ENCODE measurements around the gene OSBPL7. TPM values are rescaled to one million over a fixed set of nuclear protein-coding genes. Genes with fewer than 3 reads are reported as not detected.

The OSBPL7 gene
- total RNA-seq, 3 donors from 2014 or later (not counting 1 experiment from before 2014, with no cell fraction given): 113 to 162 (median 119) TPM

GRCh38 chr17:47801176-47801765 lies 20.3 kb downstream of the OSBPL7 start:
- Mint-ChIP-seq H3K9me3 (no peaks in the 10 kb centered on the region), H3K27ac (peak overlapping the region in 1 of 2 donors; percentile 67), H3K4me3 (no peak overlapping the region), H3K4me1 (no peaks in the 10 kb centered on the region), H3K36me3 (no peaks in the 10 kb centered on the region), H3K27me3 (ENCODE audit: low read depth in 2 of 2) (no peaks in the 10 kb centered on the region)
- Histone ChIP-seq H3K27me3 (ENCODE audit: control insufficient read depth, insufficient read depth, low read length) (no peaks in the 10 kb centered on the region), H3K9me3 (ENCODE audit: control insufficient read depth, insufficient read depth, low read length) (no peaks in the 10 kb centered on the region), H3K4me3 (ENCODE audit: low read length) (no peak overlapping the region), H3K36me3 (ENCODE audit: control insufficient read depth, insufficient read depth, low read length) (no peaks in the 10 kb centered on the region), H3K27ac (ENCODE audit: low read length) (no peak overlapping the region), H3K4me1 (ENCODE audit: control insufficient read depth, insufficient read depth, low read length) (no peaks in the 10 kb centered on the region)
- intact Hi-C loops (cut with micrococcal nuclease): no loop called here
- WGBS (ENCODE audit: insufficient coverage): 93% methylated on average over 4 of the region's 4 CpGs
- ATAC-seq (no peak), DNase-seq (no peak)
- TF ChIP-seq, protein P1, sequence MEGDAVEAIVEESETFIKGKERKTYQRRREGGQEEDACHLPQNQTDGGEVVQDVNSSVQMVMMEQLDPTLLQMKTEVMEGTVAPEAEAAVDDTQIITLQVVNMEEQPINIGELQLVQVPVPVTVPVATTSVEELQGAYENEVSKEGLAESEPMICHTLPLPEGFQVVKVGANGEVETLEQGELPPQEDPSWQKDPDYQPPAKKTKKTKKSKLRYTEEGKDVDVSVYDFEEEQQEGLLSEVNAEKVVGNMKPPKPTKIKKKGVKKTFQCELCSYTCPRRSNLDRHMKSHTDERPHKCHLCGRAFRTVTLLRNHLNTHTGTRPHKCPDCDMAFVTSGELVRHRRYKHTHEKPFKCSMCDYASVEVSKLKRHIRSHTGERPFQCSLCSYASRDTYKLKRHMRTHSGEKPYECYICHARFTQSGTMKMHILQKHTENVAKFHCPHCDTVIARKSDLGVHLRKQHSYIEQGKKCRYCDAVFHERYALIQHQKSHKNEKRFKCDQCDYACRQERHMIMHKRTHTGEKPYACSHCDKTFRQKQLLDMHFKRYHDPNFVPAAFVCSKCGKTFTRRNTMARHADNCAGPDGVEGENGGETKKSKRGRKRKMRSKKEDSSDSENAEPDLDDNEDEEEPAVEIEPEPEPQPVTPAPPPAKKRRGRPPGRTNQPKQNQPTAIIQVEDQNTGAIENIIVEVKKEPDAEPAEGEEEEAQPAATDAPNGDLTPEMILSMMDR (IDR thresholded peaks at IDR 0.05): no peak

DNA sequence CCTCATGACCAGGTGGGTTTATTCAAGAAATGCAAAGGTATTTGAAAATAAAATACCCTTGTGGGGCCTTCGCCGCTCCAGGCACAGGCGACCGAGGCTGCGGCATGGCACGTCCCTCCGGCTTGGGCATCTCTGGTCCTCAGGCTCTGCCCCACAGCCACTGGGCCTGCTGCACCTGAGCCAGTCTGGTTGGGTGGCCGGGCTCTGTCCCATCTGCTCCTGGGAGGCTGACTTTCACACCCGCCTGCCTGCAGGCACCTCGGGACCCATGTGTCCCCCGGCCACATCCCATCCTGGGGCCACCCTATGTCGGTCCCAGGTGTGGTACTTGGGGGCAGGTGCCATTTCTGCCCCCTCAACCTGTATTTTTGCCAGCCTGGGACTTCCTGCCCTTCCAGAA lies 20.9 kb downstream of the OSBPL7 start:
- no peak for ATAC-seq
- Mint-ChIP-seq H3K4me1 (no peaks in the 10 kb centered on the region), H3K4me3 (no peak overlapping the region), H3K27ac (no peak overlapping the region), H3K27me3 (ENCODE audit: low read depth in 2 of 2) (peaks cover 0 to under 1% of the 10 kb centered on the region in 2 donors), H3K9me3 (no peaks in the 10 kb centered on the region), H3K36me3 (no peaks in the 10 kb centered on the region)
- Histone ChIP-seq H3K27ac (ENCODE audit: low read length) (no peak overlapping the region), H3K9me3 (ENCODE audit: control insufficient read depth, insufficient read depth, low read length) (no peaks in the 10 kb centered on the region), H3K4me1 (ENCODE audit: control insufficient read depth, insufficient read depth, low read length) (no peaks in the 10 kb centered on the region), H3K27me3 (ENCODE audit: control insufficient read depth, insufficient read depth, low read length) (no peaks in the 10 kb centered on the region), H3K36me3 (ENCODE audit: control insufficient read depth, insufficient read depth, low read length) (no peaks in the 10 kb centered on the region), H3K4me3 (ENCODE audit: low read length) (no peak overlapping the region)
- intact Hi-C loops (cut with micrococcal nuclease): no loop called here
- WGBS (ENCODE audit: insufficient coverage): 89% methylated on average over 12 of the region's 12 CpGs
- TF ChIP-seq, protein P1 (IDR thresholded peaks at IDR 0.05): no peak
- no peak for DNase-seq

- no peak for ATAC-seq
- Histone ChIP-seq H3K27me3 (ENCODE audit: control insufficient read depth, insufficient read depth, low read length) (peaks cover 10% of the 10 kb centered on the region), H3K9me3 (ENCODE audit: control insufficient read depth, insufficient read depth, low read length) (no peaks in the 10 kb centered on the region), H3K4me1 (ENCODE audit: control insufficient read depth, insufficient read depth, low read length) (no peaks in the 10 kb centered on the region), H3K27ac (ENCODE audit: low read length) (no peak overlapping the region), H3K36me3 (ENCODE audit: control insufficient read depth, insufficient read depth, low read length) (no peaks in the 10 kb centered on the region), H3K4me3 (ENCODE audit: low read length) (no peak overlapping the region)
- Mint-ChIP-seq H3K36me3 (no peaks in the 10 kb centered on the region), H3K4me1 (no peaks in the 10 kb centered on the region), H3K27ac (no peak overlapping the region), H3K27me3 (ENCODE audit: low read depth in 2 of 2) (peaks cover 14 to 24% of the 10 kb centered on the region in 2 donors), H3K9me3 (no peaks in the 10 kb centered on the region), H3K4me3 (no peak overlapping the region)
- DNase-seq: no peak
- TF ChIP-seq, protein P1 (IDR thresholded peaks at IDR 0.05): no peak
- WGBS (ENCODE audit: insufficient coverage): 33% methylated on average over 1 of the region's 2 CpGs
- intact Hi-C loops (cut with micrococcal nuclease): no loop called here
These were observed 23.8 kb downstream of the OSBPL7 start for GRCh38 chr17:47797797-47798196.

- no peak for DNase-seq
- Mint-ChIP-seq H3K9me3 (no peaks in the 10 kb centered on the region), H3K27me3 (ENCODE audit: low read depth in 2 of 2) (peaks cover 38 to 47% of the 10 kb centered on the region in 2 donors), H3K4me1 (peaks cover 11 to 17% of the 10 kb centered on the region in 2 donors), H3K4me3 (no peak overlapping the region), H3K36me3 (no peaks in the 10 kb centered on the region), H3K27ac (no peak overlapping the region)
- intact Hi-C loops (cut with micrococcal nuclease): no loop called here
- Histone ChIP-seq H3K4me1 (ENCODE audit: control insufficient read depth, insufficient read depth, low read length) (peaks cover 8% of the 10 kb centered on the region), H3K27ac (ENCODE audit: low read length) (no peak overlapping the region), H3K27me3 (ENCODE audit: control insufficient read depth, insufficient read depth, low read length) (peaks cover 30% of the 10 kb centered on the region), H3K4me3 (ENCODE audit: low read length) (no peak overlapping the region), H3K9me3 (ENCODE audit: control insufficient read depth, insufficient read depth, low read length) (no peaks in the 10 kb centered on the region), H3K36me3 (ENCODE audit: control insufficient read depth, insufficient read depth, low read length) (no peaks in the 10 kb centered on the region)
- no peak for ATAC-seq
- TF ChIP-seq, protein P1 (IDR thresholded peaks at IDR 0.05): no peak
- 74% methylated on average over 6 of the region's 6 CpGs for whole genome bisulfite sequencing (ENCODE audit: insufficient coverage)
These were observed 28.6 kb downstream of the OSBPL7 start for GRCh38 chr17:47792979-47793378.

Data from natural killer cell (primary cell).